Gastroesophageal sphincter (tissue), 4 donors: ENCODE results near the gene SUPT3H. TPM values are rescaled to one million over a fixed set of nuclear protein-coding genes. Genes with fewer than 3 reads are reported as not detected.
"Not testable (repeated sequence)": the region's sequence is repeated elsewhere in the genome, so short reads cannot be mapped to it uniquely, and the experiment has no call there.

Experiments
- ATAC-seq: fragments of 150-250 bp; one replicate; pipeline ENCODE4 v1.9.1; 2016; ENCODE audit warnings: mild to moderate bottlenecking, moderate library complexity
- H3K27ac ChIP-seq, 4 donors: fragments of 200-600 bp; sonication (generic) in 3 of 4; 1 replicate in 3 of 4; 2 replicates in 1 of 4; pipeline ENCODE4 v1.5.1; 2016 to 2019
- H3K27me3 ChIP-seq: fragments of 200-600 bp; sonication (generic); one replicate; pipeline ENCODE4 v1.5.1; 2019
- H3K36me3 ChIP-seq, 2 donors: fragments of 200-600 bp; sonication (generic); one replicate each; pipeline ENCODE4 v1.5.1; 2019; ENCODE audit warnings: control low read depth in 1 of 2
- H3K4me1 ChIP-seq, 3 donors: fragments of 200-600 bp; sonication (generic); 1 replicate in 2 of 3; 2 replicates in 1 of 3; pipeline ENCODE4 v1.5.1; 2016 to 2019; ENCODE audit warnings: control low read depth in 2 of 3
- H3K4me3 ChIP-seq, 2 donors: fragments of 200-600 bp; sonication (generic); one replicate each; pipeline ENCODE4 v1.5.1; 2019; ENCODE audit warnings: mild to moderate bottlenecking in 1 of 2, moderate library complexity in 1 of 2
- H3K9me3 ChIP-seq, 3 donors: fragments of 200-600 bp; sonication (generic); one replicate each; pipeline ENCODE4 v1.5.1; 2017 to 2019; ENCODE audit warnings: control low read depth in 2 of 3
- EP300 ChIP-seq: sonication (generic); formaldehyde crosslinking; IDR thresholded peaks from one replicate; pipeline ENCODE4 v1.6.1; 2017; ENCODE audit warnings: antibody characterized with exemption, mild to moderate bottlenecking
- POLR2A ChIP-seq, 2 donors: fragments of 450-650 bp; IDR thresholded peaks; one replicate each; pipeline ENCODE4 v1.6.1; 2017; ENCODE audit warnings: antibody characterized with exemption in 2 of 2, mild to moderate bottlenecking in 2 of 2, moderate library complexity in 1 of 2
- POLR2AphosphoS5 ChIP-seq: sonication (generic); formaldehyde crosslinking; IDR thresholded peaks from one replicate; pipeline ENCODE4 v1.6.1; 2017; ENCODE audit warnings: antibody characterized with exemption
- WGBS, 2 donors: methylation state at CpG; one replicate each; pipeline ENCODE4 v1.1.5; 2018; ENCODE audit warnings: low coverage in 1 of 2; 5-methylcytosine and 5-hydroxymethylcytosine counted together
- total RNA-seq, 4 donors: library from RNA; depleted of rRNA; stranded (reverse); fragments of >200 nt; gene quantifications; one replicate each; pipeline ENCODE4 v1.1.0, GENCODE V29; 2016
- TF ChIP-seq, protein P1 (sequence below), 4 experiments: fragments of 200-600 bp in 2 of 4; fragments of 450-650 bp in 2 of 4; sonication (generic) in 1 of 4; IDR thresholded peaks; one replicate each; pipeline ENCODE4 v1.5.1; 2017 to 2019; ENCODE audit warnings: antibody characterized with exemption in 4 of 4, mild to moderate bottlenecking in 2 of 4, moderate library complexity in 2 of 4

Gene SUPT3H
- total RNA-seq, 4 donors from 2014 or later, result 3.6 to 13.1 (median 7.6) TPM

DNA sequence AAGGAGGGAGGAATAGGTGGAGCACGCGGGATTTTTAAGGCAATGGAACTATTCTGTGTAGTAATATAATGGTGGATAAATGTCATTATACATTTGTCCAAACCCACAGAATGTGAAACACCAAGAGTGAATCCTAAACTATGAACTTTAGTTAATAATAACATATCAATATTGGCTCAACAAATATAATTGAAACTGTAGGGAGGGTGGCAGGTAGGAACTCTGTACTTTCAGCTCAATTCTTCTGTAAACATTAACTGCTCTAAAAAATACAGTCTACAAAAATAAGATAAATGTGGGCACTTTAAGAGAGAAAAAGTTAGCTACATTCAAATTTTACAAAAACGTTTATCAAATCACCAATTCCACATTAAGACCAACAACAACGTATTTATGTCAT, 186.3 kb downstream of the SUPT3H start:
- TF ChIP-seq, protein P1, sequence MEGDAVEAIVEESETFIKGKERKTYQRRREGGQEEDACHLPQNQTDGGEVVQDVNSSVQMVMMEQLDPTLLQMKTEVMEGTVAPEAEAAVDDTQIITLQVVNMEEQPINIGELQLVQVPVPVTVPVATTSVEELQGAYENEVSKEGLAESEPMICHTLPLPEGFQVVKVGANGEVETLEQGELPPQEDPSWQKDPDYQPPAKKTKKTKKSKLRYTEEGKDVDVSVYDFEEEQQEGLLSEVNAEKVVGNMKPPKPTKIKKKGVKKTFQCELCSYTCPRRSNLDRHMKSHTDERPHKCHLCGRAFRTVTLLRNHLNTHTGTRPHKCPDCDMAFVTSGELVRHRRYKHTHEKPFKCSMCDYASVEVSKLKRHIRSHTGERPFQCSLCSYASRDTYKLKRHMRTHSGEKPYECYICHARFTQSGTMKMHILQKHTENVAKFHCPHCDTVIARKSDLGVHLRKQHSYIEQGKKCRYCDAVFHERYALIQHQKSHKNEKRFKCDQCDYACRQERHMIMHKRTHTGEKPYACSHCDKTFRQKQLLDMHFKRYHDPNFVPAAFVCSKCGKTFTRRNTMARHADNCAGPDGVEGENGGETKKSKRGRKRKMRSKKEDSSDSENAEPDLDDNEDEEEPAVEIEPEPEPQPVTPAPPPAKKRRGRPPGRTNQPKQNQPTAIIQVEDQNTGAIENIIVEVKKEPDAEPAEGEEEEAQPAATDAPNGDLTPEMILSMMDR (IDR thresholded peaks at IDR 0.05), result no peak
- WGBS, 2 donors, result 85 to 92% methylated on average over 4 of the region's 4 CpGs
- no peak overlapping the region for H3K27ac ChIP-seq
- H3K4me1 ChIP-seq, result no peaks in the 10 kb centered on the region
- no peaks in the 10 kb centered on the region for H3K27me3 ChIP-seq
- H3K9me3 ChIP-seq, result no peaks in the 10 kb centered on the region
- no peaks in the 10 kb centered on the region for H3K36me3 ChIP-seq
- no peak overlapping the region for H3K4me3 ChIP-seq
- no peak for ATAC-seq

DNA sequence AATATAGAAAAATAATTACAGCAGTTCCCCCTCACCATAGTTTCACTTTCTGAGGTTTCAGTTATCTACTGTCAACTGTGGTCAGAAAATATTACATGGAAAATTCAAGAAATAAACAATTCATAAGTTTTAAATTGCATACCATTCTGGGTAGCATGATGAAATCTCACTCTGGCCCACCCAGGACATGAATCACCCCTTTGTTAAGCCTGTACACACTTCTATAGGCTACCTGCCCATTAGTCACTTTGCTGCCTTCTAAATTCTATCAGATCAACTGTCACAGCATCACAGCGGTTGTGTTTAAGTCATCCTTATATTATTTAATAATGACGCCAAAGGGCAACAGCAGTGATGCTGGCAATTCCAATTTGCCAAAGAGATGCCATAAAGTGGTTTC, 189.9 kb downstream of the SUPT3H start:
- 100% methylated on average over 2 of the region's 2 CpGs for WGBS, 2 donors
- Histone ChIP-seq H3K9me3 (no peaks in the 10 kb centered on the region), H3K36me3 (no peaks in the 10 kb centered on the region), H3K4me3 (no peak overlapping the region), H3K27me3 (no peaks in the 10 kb centered on the region), H3K4me1 (no peaks in the 10 kb centered on the region), H3K27ac (no peak overlapping the region)
- ATAC-seq, result no peak
- TF ChIP-seq, protein P1 (IDR thresholded peaks at IDR 0.05), result no peak
- TF ChIP-seq POLR2AphosphoS5 (no peak), EP300 (no peak), POLR2A (IDR thresholded peaks at IDR 0.05) (no peak)

DNA sequence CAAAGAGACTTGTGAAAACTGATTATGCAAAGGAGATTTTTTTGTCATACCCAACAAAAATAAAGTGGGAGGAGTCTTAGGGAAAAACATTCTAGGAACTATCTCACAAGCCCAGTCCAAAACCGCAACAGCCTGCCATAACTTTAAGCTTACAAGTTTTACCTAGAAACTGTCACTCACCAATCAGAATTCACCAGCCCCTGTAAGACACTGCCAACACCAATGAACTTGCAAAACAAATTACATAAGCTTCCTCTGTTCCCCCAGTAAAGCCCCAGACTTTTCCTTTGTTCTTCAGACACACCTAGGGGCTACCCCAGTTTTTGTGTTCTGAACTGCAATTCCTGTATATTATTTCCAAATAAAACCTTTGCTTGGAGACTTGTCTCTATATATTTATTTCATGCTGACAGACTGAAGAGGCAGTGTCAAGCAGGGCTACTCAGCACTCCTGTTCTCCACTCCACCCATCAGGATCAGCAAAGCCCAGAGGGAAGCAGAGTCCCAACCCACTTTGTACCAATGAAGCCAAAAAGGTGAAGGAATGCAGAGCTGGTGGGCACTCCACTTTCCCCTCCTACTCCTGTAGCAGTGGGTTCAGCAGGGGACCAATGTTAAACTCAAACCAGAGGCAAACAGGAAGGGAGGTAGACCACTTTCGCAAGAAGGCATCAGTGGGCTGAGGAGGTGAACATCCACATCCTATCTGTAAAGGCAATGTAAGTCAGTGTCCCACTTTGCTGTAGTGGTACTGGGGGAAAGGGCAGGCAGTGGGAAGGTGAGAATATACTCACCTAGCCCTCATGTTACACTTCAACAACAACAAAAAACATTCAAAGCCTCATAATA, 192.1 kb downstream of the SUPT3H start:
- Histone ChIP-seq H3K27me3 (no peaks in the 10 kb centered on the region), H3K4me3 (no peak overlapping the region), H3K27ac (no peak overlapping the region), H3K36me3 (no peaks in the 10 kb centered on the region), H3K4me1 (no peaks in the 10 kb centered on the region), H3K9me3 (no peaks in the 10 kb centered on the region)
- ATAC-seq, result no peak
- no peak for TF ChIP-seq POLR2AphosphoS5
- TF ChIP-seq, protein P1 (IDR thresholded peaks at IDR 0.05), result no peak
- no peak for TF ChIP-seq POLR2A (IDR thresholded peaks at IDR 0.05)
- TF ChIP-seq EP300, result no peak
- WGBS, 2 donors, result 84 to 85% methylated on average over 1 to 2 of the region's 2 CpGs

DNA sequence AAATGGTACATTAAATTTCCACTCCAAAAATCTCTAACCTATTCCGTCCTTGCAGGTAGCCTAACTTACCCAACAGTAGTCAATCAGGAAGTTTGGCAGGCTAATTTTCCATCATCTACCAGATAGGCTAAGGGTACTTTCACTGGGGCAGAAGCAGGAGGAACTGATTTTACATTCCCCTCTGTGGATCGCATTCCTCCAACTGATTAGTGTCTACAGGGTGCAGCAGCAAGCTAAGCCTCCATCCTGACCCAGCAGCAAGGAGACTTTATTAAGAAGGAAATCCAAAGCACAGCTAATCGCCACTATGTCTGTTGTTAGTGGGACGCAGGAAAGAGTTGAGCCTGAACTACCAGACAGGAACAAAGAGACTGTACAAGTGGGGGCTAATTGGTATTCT, 192.8 kb downstream of the SUPT3H start:
- Histone ChIP-seq H3K9me3 (no peaks in the 10 kb centered on the region), H3K27ac (no peak overlapping the region), H3K27me3 (no peaks in the 10 kb centered on the region), H3K4me1 (no peaks in the 10 kb centered on the region), H3K4me3 (no peak overlapping the region), H3K36me3 (no peaks in the 10 kb centered on the region)
- TF ChIP-seq, protein P1 (IDR thresholded peaks at IDR 0.05), result no peak
- TF ChIP-seq POLR2AphosphoS5 (no peak), POLR2A (IDR thresholded peaks at IDR 0.05) (no peak), EP300 (no peak)
- 89 to 90% methylated on average over 4 of the region's 4 CpGs for WGBS, 2 donors
- no peak for ATAC-seq

DNA sequence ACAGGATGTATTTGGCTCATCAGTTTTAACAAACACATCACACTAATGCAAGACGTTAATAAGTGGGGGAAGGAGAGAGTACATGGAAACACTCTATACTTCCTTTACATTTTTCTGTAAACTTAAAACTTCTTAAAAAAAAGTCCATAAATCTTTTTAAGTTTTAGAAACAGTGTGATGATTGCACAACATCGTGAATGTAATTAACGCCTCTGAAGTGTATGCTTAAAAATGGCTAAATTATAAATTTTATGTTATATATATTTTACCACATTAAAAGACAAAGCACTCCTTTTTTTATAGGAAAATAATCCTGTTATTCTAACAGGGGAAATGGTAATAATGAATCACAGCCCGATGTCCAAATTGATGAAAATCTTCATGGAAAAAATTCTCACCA, 193.7 kb downstream of the SUPT3H start:
- no peak for ATAC-seq
- H3K27me3 ChIP-seq, result no peaks in the 10 kb centered on the region
- H3K4me3 ChIP-seq, result no peak overlapping the region
- no peaks in the 10 kb centered on the region for H3K36me3 ChIP-seq
- no peaks in the 10 kb centered on the region for H3K4me1 ChIP-seq
- 87 to 88% methylated on average over 4 of the region's 4 CpGs for WGBS, 2 donors
- no peak overlapping the region for H3K27ac ChIP-seq
- TF ChIP-seq POLR2A (IDR thresholded peaks at IDR 0.05) (no peak), EP300 (no peak), POLR2AphosphoS5 (no peak)
- TF ChIP-seq, protein P1 (IDR thresholded peaks at IDR 0.05), result no peak
- no peaks in the 10 kb centered on the region for H3K9me3 ChIP-seq

DNA sequence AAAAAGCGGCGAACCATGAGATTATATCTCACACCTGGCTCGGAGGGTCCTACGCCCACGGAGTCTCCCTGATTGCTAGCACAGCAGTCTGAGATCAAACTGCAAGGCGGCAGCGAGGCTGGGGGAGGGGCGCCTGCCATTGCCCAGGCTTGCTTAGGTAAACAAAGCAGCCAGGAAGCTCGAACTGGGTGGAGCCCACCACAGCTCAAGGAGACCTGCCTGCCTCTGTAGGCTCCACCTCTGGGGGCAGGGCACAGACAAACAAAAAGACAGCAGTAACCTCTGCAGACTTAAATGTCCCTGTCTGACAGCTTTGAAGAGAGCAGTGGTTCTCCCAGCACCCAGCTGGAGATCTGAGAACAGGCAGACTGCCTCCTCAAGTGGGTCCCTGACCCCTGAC, 201.4 kb downstream of the SUPT3H start:
- H3K27ac ChIP-seq, H3K36me3 ChIP-seq, H3K4me1 ChIP-seq, H3K4me3 ChIP-seq, H3K9me3 ChIP-seq, H3K27me3 ChIP-seq, ATAC-seq: not testable (repeated sequence)
- WGBS, 2 donors, result no CpG with 5 or more reads among the region's 9 CpGs
